Cardiac muscle cell (in vitro differentiated cells and primary cell): ENCODE results near the gene TST. TPM values are rescaled to one million over a fixed set of nuclear protein-coding genes. Genes with fewer than 3 reads are reported as not detected.

Source experiments
- DNase-seq, 2 donors: peaks; one replicate each; pipeline versions ENCODE4 v3.0.0 to v3.0.0-alpha.2; 2010 to 2017; ENCODE audit warnings: low read depth in 1 of 2, low spot score in 1 of 2
- H3K27ac ChIP-seq: fragments of 200-600 bp; sonication (generic); 2 replicates; pipeline ENCODE4 v1.5.1; 2016
- H3K27me3 ChIP-seq: fragments of 200-600 bp; sonication (generic); 2 replicates; pipeline ENCODE4 v1.6.0; 2016; ENCODE audit warnings: control low read depth
- H3K36me3 ChIP-seq: fragments of 200-600 bp; sonication (generic); 2 replicates; pipeline ENCODE4 v1.5.1; 2016; ENCODE audit warnings: control low read depth
- H3K4me1 ChIP-seq: fragments of 200-600 bp; sonication (generic); 2 replicates; pipeline ENCODE4 v1.8.1; 2017; ENCODE audit warnings: low read depth, mild to moderate bottlenecking, mixed run types
- H3K4me3 ChIP-seq: fragments of 200-600 bp; sonication (generic); 2 replicates; pipeline ENCODE4 v1.5.1; 2016; ENCODE audit warnings: mild to moderate bottlenecking
- H3K9me3 ChIP-seq: fragments of 200-600 bp; sonication (generic); 2 replicates; pipeline ENCODE4 v1.5.1; 2017; ENCODE audit warnings: low read depth, mild to moderate bottlenecking, control low read depth
- CTCF ChIP-seq: IDR thresholded peaks from 2 replicates; pipeline ENCODE4 v1.5.1; 2012; ENCODE audit warnings: low read depth, mild to moderate bottlenecking, low read length
- polyA plus RNA-seq: library from polyadenylated mRNA; unstranded; fragments of >200 nt; fragmentation: Nextera tagmentation; extraction: Ambion mirVana; gene quantifications from 2 replicates; pipeline ENCODE4 v1.2.1, GENCODE V29; 2016
- total RNA-seq: library from RNA; depleted of rRNA; stranded (reverse); fragments of >200 nt; gene quantifications from 2 replicates; pipeline ENCODE4 v1.2.3, GENCODE V29; 2016

The TST gene
- total and polyA plus RNA-seq, 2 experiments from 2014 or later, result 36.2 to 63.8 TPM

DNA sequence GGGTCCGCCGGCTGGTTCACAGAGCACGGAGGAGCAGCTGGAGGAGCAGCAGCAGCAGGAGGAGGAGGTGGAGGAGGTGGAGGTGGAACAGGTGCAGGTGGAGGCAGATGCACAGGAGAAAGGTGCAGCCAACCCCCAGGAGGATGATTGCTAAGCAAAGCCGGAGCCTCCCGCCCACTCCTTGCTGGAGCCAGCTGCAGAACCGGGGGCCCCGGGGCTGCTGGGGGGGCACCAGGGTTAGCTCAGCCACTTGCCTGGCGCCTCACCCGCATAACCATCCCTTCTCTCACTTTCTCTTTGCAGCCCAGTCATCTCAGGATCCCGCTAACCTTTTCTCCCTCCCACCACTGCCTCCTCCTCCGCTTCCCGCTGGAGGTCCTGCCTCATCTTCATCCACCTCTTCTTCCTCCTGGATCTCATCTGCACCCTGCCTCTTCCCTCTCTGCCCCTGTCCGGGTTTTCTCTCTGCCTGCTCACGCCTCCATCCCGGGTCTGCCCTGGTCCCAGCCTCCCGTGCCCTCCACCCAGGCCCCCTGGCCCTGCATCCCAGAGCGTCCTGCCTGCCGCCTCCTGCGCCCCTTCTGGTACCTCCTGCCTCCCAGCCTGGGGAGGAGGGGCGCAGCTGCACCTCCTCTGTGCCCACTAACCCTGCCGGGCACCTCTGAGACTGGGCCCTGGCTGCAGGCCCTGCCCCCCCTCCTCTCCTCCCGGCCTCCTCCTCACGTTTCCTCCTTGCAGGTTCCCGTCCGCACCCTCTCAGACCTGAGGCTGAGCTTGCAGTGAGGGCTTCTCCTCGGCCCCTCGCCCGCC lies 41.8 kb upstream of the TST start:
- Histone ChIP-seq H3K36me3 (no peaks in the 10 kb centered on the region), H3K27me3 (no peaks in the 10 kb centered on the region), H3K9me3 (no peaks in the 10 kb centered on the region), H3K4me1 (no peaks in the 10 kb centered on the region), H3K4me3 (no peak overlapping the region), H3K27ac (no peak overlapping the region)
- TF ChIP-seq CTCF, result no peak
- DNase-seq, result no peak

- Histone ChIP-seq H3K27me3 (no peaks in the 10 kb centered on the region), H3K4me1 (no peaks in the 10 kb centered on the region), H3K27ac (no peak overlapping the region), H3K36me3 (no peaks in the 10 kb centered on the region), H3K4me3 (no peak overlapping the region), H3K9me3 (no peaks in the 10 kb centered on the region)
- no peak for TF ChIP-seq CTCF
- DNase-seq, result no peak
Observed at GRCh38 chr22:37059876-37060449, 40.7 kb upstream of the TST start.

GRCh38 chr22:37058917-37059701 lies 39.9 kb upstream of the TST start:
- no peaks in the 10 kb centered on the region for H3K9me3 ChIP-seq
- no peak overlapping the region for H3K27ac ChIP-seq
- H3K27me3 ChIP-seq, result no peaks in the 10 kb centered on the region
- no peak for DNase-seq
- no peak for TF ChIP-seq CTCF
- H3K4me3 ChIP-seq, result no peak overlapping the region
- H3K36me3 ChIP-seq, result no peaks in the 10 kb centered on the region
- no peaks in the 10 kb centered on the region for H3K4me1 ChIP-seq

DNA sequence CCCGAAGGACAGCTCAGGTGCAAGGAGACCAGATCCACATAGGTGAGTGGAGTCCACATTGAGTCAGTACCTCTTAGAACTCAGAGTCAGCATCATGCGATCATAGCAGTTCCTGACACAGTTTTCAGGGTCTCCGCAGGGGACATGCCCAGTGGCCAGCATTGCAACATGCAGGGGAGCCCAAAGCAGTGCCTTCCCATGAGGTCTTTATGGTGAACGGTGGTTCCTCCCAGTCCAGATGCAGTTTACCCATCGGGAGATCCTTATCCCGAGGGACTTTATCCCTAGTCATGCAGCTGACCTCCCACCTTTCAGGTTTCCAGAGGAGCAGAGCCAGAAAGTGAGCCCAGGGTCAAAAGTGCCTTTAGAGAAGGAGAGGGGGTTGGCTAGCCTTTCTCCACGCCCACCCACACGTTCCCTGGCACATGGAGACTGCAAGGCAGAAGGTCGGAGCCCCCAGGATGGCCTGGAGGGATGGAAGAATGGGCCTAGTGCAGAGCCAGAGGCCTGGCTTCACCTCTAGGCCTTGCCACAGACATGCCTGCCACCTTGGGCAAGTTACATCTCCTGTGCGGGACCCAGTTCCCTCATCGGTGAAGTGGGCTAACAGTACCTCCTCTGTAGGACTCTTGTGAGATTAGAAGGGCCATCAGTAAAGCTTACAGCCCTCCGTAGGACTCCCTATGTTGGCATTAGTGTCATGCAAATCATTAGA lies 38.7 kb upstream of the TST start:
- Histone ChIP-seq H3K36me3 (no peaks in the 10 kb centered on the region), H3K27ac (no peak overlapping the region), H3K9me3 (no peaks in the 10 kb centered on the region), H3K4me1 (no peaks in the 10 kb centered on the region), H3K27me3 (no peaks in the 10 kb centered on the region), H3K4me3 (no peak overlapping the region)
- no peak for TF ChIP-seq CTCF
- no peak for DNase-seq

DNA sequence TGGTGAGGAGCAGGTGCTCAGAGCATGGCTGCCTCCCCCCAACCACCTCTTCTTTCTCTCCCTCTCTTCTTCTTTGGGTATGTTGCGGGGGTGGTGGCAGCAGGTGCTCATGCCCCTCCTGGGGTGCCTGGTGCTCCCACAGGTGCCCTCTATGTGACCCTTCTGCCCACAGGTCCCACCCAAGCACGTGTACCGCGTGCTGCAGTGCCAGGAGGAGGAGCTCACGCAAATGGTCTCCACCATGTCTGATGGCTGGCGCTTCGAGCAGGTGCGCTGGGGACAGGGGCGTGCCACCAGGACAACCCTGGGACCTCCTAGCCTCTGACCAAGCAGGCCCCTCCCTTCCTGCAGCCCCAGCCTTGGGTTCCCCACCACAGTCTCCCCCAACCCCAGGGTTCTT lies 38.0 kb upstream of the TST start:
- Histone ChIP-seq H3K9me3 (no peaks in the 10 kb centered on the region), H3K27me3 (no peaks in the 10 kb centered on the region), H3K4me3 (no peak overlapping the region), H3K27ac (no peak overlapping the region), H3K4me1 (no peaks in the 10 kb centered on the region), H3K36me3 (no peaks in the 10 kb centered on the region)
- DNase-seq, result no peak
- TF ChIP-seq CTCF, result no peak
